Spinal cord (tissue), 10 donors: Measurements from ENCODE around the gene NAPSA. TPM values are rescaled to one million over a fixed set of nuclear protein-coding genes. Genes with fewer than 3 reads are reported as not detected.
A peak's percentile ranks its signal among the peaks of the same experiment; 100 is the strongest.
"Not testable (repeated sequence)": the region's sequence is repeated elsewhere in the genome, so short reads cannot be mapped to it uniquely, and the experiment has no call there.

Experiments
- DNase-seq, 6 donors: peaks; one replicate each; pipeline versions ENCODE4 v3.0.0 to v3.0.0-alpha.2; 2013 to 2015; ENCODE audit warnings: low spot score in 6 of 6, low read depth in 4 of 6
- H3K27ac ChIP-seq: one replicate; pipeline ENCODE4 v1.5.1; 2013; ENCODE audit warnings: low read depth, low read length, control low read depth
- H3K27me3 ChIP-seq: one replicate; pipeline ENCODE4 v1.6.1; 2013; ENCODE audit warnings: low read length; ENCODE audit not compliant: control insufficient read depth, insufficient read depth
- H3K36me3 ChIP-seq: one replicate; pipeline ENCODE4 v1.6.1; 2013; ENCODE audit warnings: low read length; ENCODE audit not compliant: control insufficient read depth, insufficient read depth
- H3K4me1 ChIP-seq: one replicate; pipeline ENCODE4 v1.6.1; 2013; ENCODE audit warnings: low read length; ENCODE audit not compliant: control insufficient read depth, insufficient read depth
- H3K4me3 ChIP-seq: one replicate; pipeline ENCODE4 v1.5.1; 2013; ENCODE audit warnings: low read depth, low read length, control low read depth
- H3K9me3 ChIP-seq: one replicate; pipeline ENCODE4 v1.6.1; 2013; ENCODE audit warnings: low read length; ENCODE audit not compliant: control insufficient read depth, insufficient read depth
- WGBS: methylation state at CpG from one replicate; pipeline ENCODE4 v1.1.5; 2013; ENCODE audit warnings: missing lambda C conversion rate; ENCODE audit not compliant: insufficient coverage; 5-methylcytosine and 5-hydroxymethylcytosine counted together
- polyA plus RNA-seq, 2 donors: library from polyadenylated mRNA; unstranded; fragments of 120-200 nt; gene quantifications; one replicate each; pipeline ENCODE4 v1.2.1, GENCODE V29; 2013; ENCODE audit not compliant: insufficient read length in 2 of 2
- total RNA-seq, 2 donors: library from RNA; depleted of rRNA in 1 of 2; stranded (reverse); fragments of 120-200 nt in 1 of 2; fragments of >200 nt in 1 of 2; gene quantifications; one replicate each; pipeline versions ENCODE4 v1.2.3 to v1.2.4, GENCODE V29; 2013 to 2014
- donor health status: healthy.

NAPSA gene
- total and polyA plus RNA-seq, 4 donors, result 0.79 to 3.3 (median 1.5) TPM

GRCh38 chr19:50332244-50333038, 33.0 kb downstream of the NAPSA start:
- H3K27me3 ChIP-seq, result peaks cover 12% of the 10 kb centered on the region
- peak overlapping the region; percentile 72 for H3K4me3 ChIP-seq
- peak overlapping the region; percentile 85 for H3K27ac ChIP-seq
- H3K4me1 ChIP-seq, result peaks cover 54% of the 10 kb centered on the region
- H3K9me3 ChIP-seq, result no peaks in the 10 kb centered on the region
- WGBS, result 5% methylated on average over 14 of the region's 20 CpGs
- H3K36me3 ChIP-seq, result no peaks in the 10 kb centered on the region
- DNase-seq, result peak in 2 of 6 donors; percentile 17 to 60

- peaks cover 17% of the 10 kb centered on the region for H3K27me3 ChIP-seq
- H3K4me3 ChIP-seq, result peak overlapping the region; percentile 72
- H3K4me1 ChIP-seq, result peaks cover 55% of the 10 kb centered on the region
- no peaks in the 10 kb centered on the region for H3K9me3 ChIP-seq
- DNase-seq, result no peak
- WGBS, result no CpG with 5 or more reads among the region's 2 CpGs
- no peaks in the 10 kb centered on the region for H3K36me3 ChIP-seq
- peak overlapping the region; percentile 85 for H3K27ac ChIP-seq
Observed at GRCh38 chr19:50331994-50332243, 33.5 kb downstream of the NAPSA start.

GRCh38 chr19:50331221-50331993, 34.0 kb downstream of the NAPSA start:
- Histone ChIP-seq H3K27me3 (peaks cover 22% of the 10 kb centered on the region), H3K4me3 (peak overlapping the region; percentile 72), H3K4me1 (peaks cover 57% of the 10 kb centered on the region), H3K27ac (peak overlapping the region; percentile 85), H3K9me3 (no peaks in the 10 kb centered on the region), H3K36me3 (no peaks in the 10 kb centered on the region)
- WGBS, result 12% methylated on average over 8 of the region's 10 CpGs
- DNase-seq, result no peak

- DNase-seq, result peak in 5 of 6 donors; percentile 70 to 97 (median 88)
- Histone ChIP-seq H3K4me1 (peaks cover 65% of the 10 kb centered on the region), H3K9me3 (no peaks in the 10 kb centered on the region), H3K36me3 (no peaks in the 10 kb centered on the region), H3K27me3 (peaks cover 28% of the 10 kb centered on the region), H3K27ac (peak overlapping the region; percentile 93), H3K4me3 (peak overlapping the region; percentile 36)
- WGBS, result under 1% methylated on average over 44 of the region's 48 CpGs
Observed at GRCh38 chr19:50330365-50331078, 34.9 kb downstream of the NAPSA start.

- WGBS, result 12% methylated on average over 7 of the region's 18 CpGs
- Histone ChIP-seq H3K4me3 (peak overlapping the region; percentile 36), H3K4me1 (peaks cover 71% of the 10 kb centered on the region), H3K27ac (peak overlapping the region; percentile 93), H3K27me3 (peaks cover 28% of the 10 kb centered on the region)
- not testable (repeated sequence) for H3K36me3 ChIP-seq, H3K9me3 ChIP-seq, DNase-seq
Observed at GRCh38 chr19:50329926-50330294, 35.5 kb downstream of the NAPSA start.

- H3K36me3 ChIP-seq, result peaks cover under 1% of the 10 kb centered on the region
- peak within 1 kb of the TSS; percentile 93 for H3K27ac ChIP-seq
- peaks cover 28% of the 10 kb centered on the region for H3K27me3 ChIP-seq
- H3K4me3 ChIP-seq, result peak within 1 kb of the TSS; percentile 36
- DNase-seq, result peak; percentile 88 to 100 (median 98)
- WGBS, result under 1% methylated on average over 40 of the region's 43 CpGs
- H3K4me1 ChIP-seq, result peaks cover 76% of the 10 kb centered on the region
- no peaks in the 10 kb centered on the region for H3K9me3 ChIP-seq
Observed at GRCh38 chr19:50329146-50329925, 36.1 kb downstream of the NAPSA start, which contains the start of gene KCNC3. KCNC3 (minus strand) TSS chr19:50329377; CDS start chr19:50329082, 295 bp downstream.

GRCh38 chr19:50328873-50329145, 36.6 kb downstream of the NAPSA start:
- H3K4me3 ChIP-seq, result no peak overlapping the region
- no peaks in the 10 kb centered on the region for H3K9me3 ChIP-seq
- WGBS, result 0% methylated on average over 21 of the region's 40 CpGs
- H3K27ac ChIP-seq, result no peak overlapping the region
- peaks cover 6% of the 10 kb centered on the region for H3K36me3 ChIP-seq
- no peak for DNase-seq
- H3K4me1 ChIP-seq, result peaks cover 74% of the 10 kb centered on the region
- H3K27me3 ChIP-seq, result peaks cover 28% of the 10 kb centered on the region

GRCh38 chr19:50328224-50328872, 37.1 kb downstream of the NAPSA start:
- DNase-seq, result peak in 1 of 6 donors; percentile 50
- Histone ChIP-seq H3K27ac (no peak overlapping the region), H3K36me3 (peaks cover 11% of the 10 kb centered on the region), H3K4me3 (peak overlapping the region; percentile 26), H3K9me3 (no peaks in the 10 kb centered on the region), H3K27me3 (peaks cover 28% of the 10 kb centered on the region), H3K4me1 (peaks cover 72% of the 10 kb centered on the region)
- under 1% methylated on average over 104 of the region's 104 CpGs for WGBS
